CD8-positive, alpha-beta memory T cell (primary cell): ENCODE data around the gene CLTCL1. TPM values are rescaled to one million over a fixed set of nuclear protein-coding genes. Genes with fewer than 3 reads are reported as not detected.

ENCODE experiments used
- CTCF ChIA-PET: fragments of 350-600 bp; sonication (Branson Sonifier 250); formaldehyde crosslinking; loops from one replicate; lab custom pipeline; 2021; ENCODE audit warnings: antibody characterized with exemption; lab: Charles Lee
- POLR2A ChIA-PET: fragments of 350-600 bp; sonication (Branson Sonifier 250); formaldehyde crosslinking; loops from one replicate; lab custom pipeline; 2021; ENCODE audit warnings: antibody characterized with exemption; lab: Charles Lee
- DNase-seq, 5 donors: peaks; one replicate each; pipeline versions ENCODE4 v3.0.0 to v3.0.0-alpha.2; 2020 to 2022; ENCODE audit warnings: mixed read lengths in 1 of 5
- H3K27ac ChIP-seq: one replicate; pipeline ENCODE4 v1.7.0; 2013; ENCODE audit warnings: low read depth, mild to moderate bottlenecking, low read length, moderate library complexity
- H3K27me3 ChIP-seq: 2 replicates; pipeline ENCODE4 v1.7.0; 2013; ENCODE audit warnings: low read length, mild to moderate bottlenecking; ENCODE audit not compliant: insufficient read depth, poor library complexity, severe bottlenecking
- H3K36me3 ChIP-seq: 2 replicates; pipeline ENCODE4 v1.7.0; 2013; ENCODE audit warnings: mild to moderate bottlenecking, low read length, moderate library complexity; ENCODE audit not compliant: insufficient read depth
- H3K4me1 ChIP-seq: 2 replicates; pipeline ENCODE4 v1.7.0; 2013; ENCODE audit warnings: mild to moderate bottlenecking, low read length, moderate library complexity; ENCODE audit not compliant: insufficient read depth
- H3K4me3 ChIP-seq: 2 replicates; pipeline ENCODE4 v1.7.0; 2013; ENCODE audit warnings: mild to moderate bottlenecking, low read length
- H3K9me3 ChIP-seq: 2 replicates; pipeline ENCODE4 v1.7.0; 2013; ENCODE audit warnings: mild to moderate bottlenecking, low read length
- H3K27ac Mint-ChIP-seq, 8 donors: one replicate each; pipeline ENCODE4 v1.8.0; 2020 to 2021; ENCODE audit warnings: mixed read lengths in 8 of 8, mild to moderate bottlenecking in 6 of 8, inconsistent platforms in 3 of 8, moderate library complexity in 3 of 8
- H3K27me3 Mint-ChIP-seq, 2 donors: one replicate each; pipeline ENCODE4 v1.8.0; 2020 to 2021; ENCODE audit warnings: mixed read lengths in 2 of 2, mild to moderate bottlenecking in 1 of 2, moderate library complexity in 1 of 2
- H3K36me3 Mint-ChIP-seq, 3 donors: one replicate each; pipeline ENCODE4 v1.8.0; 2020 to 2021; ENCODE audit warnings: mixed read lengths in 3 of 3, inconsistent platforms in 1 of 3, mild to moderate bottlenecking in 1 of 3
- H3K4me1 Mint-ChIP-seq, 3 donors: one replicate each; pipeline ENCODE4 v1.8.0; 2020 to 2021; ENCODE audit warnings: mixed read lengths in 3 of 3, inconsistent platforms in 1 of 3, mild to moderate bottlenecking in 1 of 3
- H3K4me3 Mint-ChIP-seq, 7 donors: one replicate each; pipeline ENCODE4 v1.8.0; 2020 to 2021; ENCODE audit warnings: mixed read lengths in 7 of 7, mild to moderate bottlenecking in 6 of 7, moderate library complexity in 4 of 7, inconsistent platforms in 2 of 7
- H3K9me3 Mint-ChIP-seq, 5 donors: one replicate each; pipeline ENCODE4 v1.8.0; 2020 to 2022; ENCODE audit warnings: mixed read lengths in 5 of 5, mild to moderate bottlenecking in 3 of 5, moderate library complexity in 2 of 5, inconsistent platforms in 1 of 5
- polyA plus RNA-seq: library from polyadenylated mRNA; unstranded; fragments of 300-500 nt; fragmentation: Illumina TruSeq; gene quantifications from one replicate; pipeline ENCODE4 v1.2.3, GENCODE V29; 2021
- total RNA-seq, 2 experiments: library from RNA; stranded (reverse); gene quantifications; one replicate each; pipeline ENCODE4 v1.2.3, GENCODE V29; 2021

Gene CLTCL1
- total and polyA plus RNA-seq, 3 experiments from 2014 or later = 0.51 to 0.88 (median 0.58) TPM

- no peak overlapping the region for H3K27ac Mint-ChIP-seq
- ChIA-PET CTCF (interaction anchor here (0.6 kb wide), 1 partner anchor 76 kb away, joined by 3 read pairs; no protein-coding TSS in a partner anchor), POLR2A (no interaction called here)
- H3K27me3 ChIP-seq = no peaks in the 10 kb centered on the region
- no peaks in the 10 kb centered on the region for H3K27me3 Mint-ChIP-seq
- H3K27ac ChIP-seq = no peak overlapping the region
- no peak for DNase-seq
- H3K9me3 Mint-ChIP-seq = no peaks in the 10 kb centered on the region
- H3K4me3 Mint-ChIP-seq = no peak overlapping the region
- H3K36me3 ChIP-seq = no peaks in the 10 kb centered on the region
- no peak overlapping the region for H3K4me3 ChIP-seq
- H3K9me3 ChIP-seq = no peaks in the 10 kb centered on the region
- no peaks in the 10 kb centered on the region for H3K4me1 Mint-ChIP-seq
- no peaks in the 10 kb centered on the region for H3K4me1 ChIP-seq
- no peaks in the 10 kb centered on the region for H3K36me3 Mint-ChIP-seq
These were observed 63.3 kb downstream of the CLTCL1 start for GRCh38 chr22:19228179-19228578.

DNA sequence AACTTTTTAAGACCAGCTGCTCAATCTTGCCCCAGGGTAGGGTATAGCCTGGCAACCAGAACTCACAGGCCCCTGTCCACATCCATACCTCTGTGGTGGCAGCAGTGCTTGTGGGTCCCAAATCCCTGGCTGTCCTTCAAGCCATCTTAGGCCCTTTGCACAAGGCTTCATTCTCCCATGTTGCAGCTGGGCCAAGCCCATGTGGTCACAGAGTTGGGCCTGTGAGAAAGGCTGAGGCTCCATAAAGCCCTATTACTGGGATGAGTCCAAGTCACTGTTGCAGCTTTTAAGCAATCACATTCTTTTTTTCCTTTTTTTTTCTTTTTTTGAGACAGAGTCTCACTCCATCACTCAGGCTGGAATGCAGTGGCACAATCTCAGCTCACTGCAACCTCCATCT is 65.1 kb downstream of the CLTCL1 start:
- no peak overlapping the region for H3K27ac ChIP-seq
- no peaks in the 10 kb centered on the region for H3K9me3 ChIP-seq
- no peaks in the 10 kb centered on the region for H3K4me1 ChIP-seq
- POLR2A ChIA-PET = no interaction called here
- H3K36me3 ChIP-seq = no peaks in the 10 kb centered on the region
- CTCF ChIA-PET = interaction anchor here (0.6 kb wide), 1 partner anchor 9 kb away, joined by 3 read pairs; no protein-coding TSS in a partner anchor
- H3K4me1 Mint-ChIP-seq = no peaks in the 10 kb centered on the region
- no peak overlapping the region for H3K4me3 Mint-ChIP-seq
- H3K27me3 ChIP-seq = no peaks in the 10 kb centered on the region
- no peaks in the 10 kb centered on the region for H3K27me3 Mint-ChIP-seq
- no peak overlapping the region for H3K4me3 ChIP-seq
- DNase-seq = no peak
- no peaks in the 10 kb centered on the region for H3K36me3 Mint-ChIP-seq
- no peak overlapping the region for H3K27ac Mint-ChIP-seq
- H3K9me3 Mint-ChIP-seq = no peaks in the 10 kb centered on the region

DNA sequence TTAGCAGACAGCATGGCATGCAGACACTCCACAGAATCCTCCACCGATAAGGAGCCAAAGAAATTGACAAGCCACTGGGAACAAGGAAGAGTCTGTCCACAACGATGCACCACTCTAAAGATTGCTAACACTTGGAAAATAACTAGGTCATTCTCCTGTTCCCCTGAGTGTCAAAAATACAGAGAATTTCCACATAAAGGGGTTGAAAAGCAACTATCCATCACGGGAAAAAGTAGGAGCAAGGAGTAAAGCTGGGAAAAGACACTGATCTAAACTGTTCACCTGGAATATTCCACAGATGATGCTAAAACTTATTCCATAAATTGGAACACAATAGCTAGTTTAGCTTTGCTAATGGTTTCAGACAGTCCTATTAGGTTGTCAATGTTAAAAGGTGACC is 66.0 kb downstream of the CLTCL1 start:
- Mint-ChIP-seq H3K4me1 (no peaks in the 10 kb centered on the region), H3K27me3 (no peaks in the 10 kb centered on the region), H3K27ac (no peak overlapping the region), H3K4me3 (no peak overlapping the region), H3K9me3 (no peaks in the 10 kb centered on the region), H3K36me3 (no peaks in the 10 kb centered on the region)
- Histone ChIP-seq H3K27ac (no peak overlapping the region), H3K27me3 (no peaks in the 10 kb centered on the region), H3K36me3 (no peaks in the 10 kb centered on the region), H3K4me1 (no peaks in the 10 kb centered on the region), H3K9me3 (no peaks in the 10 kb centered on the region), H3K4me3 (no peak overlapping the region)
- no peak for DNase-seq
- ChIA-PET CTCF (interaction anchor here (1.1 kb wide), 1 partner anchor 47 kb away, joined by 3 read pairs; the partner anchor contains the start of gene SLC25A1), POLR2A (no interaction called here)

- CTCF ChIA-PET = interaction anchor here (1.1 kb wide), 1 partner anchor 46 kb away, joined by 3 read pairs; the partner anchor contains the start of gene SLC25A1
- H3K36me3 ChIP-seq = no peaks in the 10 kb centered on the region
These were observed 66.5 kb downstream of the CLTCL1 start for GRCh38 chr22:19224985-19225384.

GRCh38 chr22:19224557-19224956 is 67.0 kb downstream of the CLTCL1 start:
- H3K9me3 ChIP-seq = no peaks in the 10 kb centered on the region
- H3K27me3 ChIP-seq = no peaks in the 10 kb centered on the region
- no peak for DNase-seq
- Mint-ChIP-seq H3K27me3 (no peaks in the 10 kb centered on the region), H3K4me3 (no peak overlapping the region), H3K9me3 (no peaks in the 10 kb centered on the region), H3K27ac (peak overlapping the region in 1 of 8 donors; percentile 47), H3K4me1 (no peaks in the 10 kb centered on the region), H3K36me3 (no peaks in the 10 kb centered on the region)
- no peak overlapping the region for H3K4me3 ChIP-seq
- CTCF ChIA-PET = no interaction called here
- H3K4me1 ChIP-seq = no peaks in the 10 kb centered on the region
- no peaks in the 10 kb centered on the region for H3K36me3 ChIP-seq
- POLR2A ChIA-PET = no interaction called here
- no peak overlapping the region for H3K27ac ChIP-seq

More at GRCh38 chr22:19224985-19225384, 66.5 kb downstream of the CLTCL1 start:
- Histone ChIP-seq H3K27me3 (no peaks in the 10 kb centered on the region), H3K27ac (no peak overlapping the region), H3K4me1 (no peaks in the 10 kb centered on the region), H3K4me3 (no peak overlapping the region), H3K9me3 (no peaks in the 10 kb centered on the region)
- Mint-ChIP-seq H3K36me3 (no peaks in the 10 kb centered on the region), H3K27me3 (no peaks in the 10 kb centered on the region), H3K4me1 (no peaks in the 10 kb centered on the region), H3K4me3 (no peak overlapping the region), H3K27ac (peak overlapping the region in 1 of 8 donors; percentile 70), H3K9me3 (no peaks in the 10 kb centered on the region)
- POLR2A ChIA-PET = no interaction called here
- no peak for DNase-seq

GRCh38 chr22:19223617-19224016 is 67.9 kb downstream of the CLTCL1 start:
- no peak for DNase-seq
- no peaks in the 10 kb centered on the region for H3K4me1 Mint-ChIP-seq
- POLR2A ChIA-PET = no interaction called here
- Histone ChIP-seq H3K27ac (no peak overlapping the region), H3K27me3 (no peaks in the 10 kb centered on the region), H3K4me3 (no peak overlapping the region), H3K9me3 (no peaks in the 10 kb centered on the region), H3K36me3 (no peaks in the 10 kb centered on the region), H3K4me1 (no peaks in the 10 kb centered on the region)
- CTCF ChIA-PET = no interaction called here
- H3K27me3 Mint-ChIP-seq = no peaks in the 10 kb centered on the region
- no peak overlapping the region for H3K4me3 Mint-ChIP-seq
- H3K36me3 Mint-ChIP-seq = no peaks in the 10 kb centered on the region
- no peaks in the 10 kb centered on the region for H3K9me3 Mint-ChIP-seq
- no peak overlapping the region for H3K27ac Mint-ChIP-seq

DNA sequence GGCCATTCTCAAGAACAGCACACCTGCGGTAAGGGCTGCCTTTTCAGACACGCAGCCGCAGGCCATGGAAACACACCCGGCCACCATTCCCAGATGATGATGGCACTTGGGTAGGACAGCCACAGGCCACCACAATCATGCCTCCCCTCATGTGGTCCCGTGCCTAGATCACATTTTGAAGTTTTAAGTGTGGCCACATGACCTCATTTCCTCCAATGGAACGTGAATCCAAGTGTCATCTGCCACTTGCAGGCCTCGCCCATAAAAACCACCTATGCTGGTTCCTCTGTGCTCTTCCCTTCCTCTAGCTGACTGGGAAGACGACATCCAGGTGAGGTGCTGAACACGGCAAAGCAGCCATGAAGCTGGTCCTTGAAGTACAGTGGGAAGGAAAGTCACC is 68.4 kb downstream of the CLTCL1 start:
- ChIA-PET POLR2A (no interaction called here), CTCF (no interaction called here)
- H3K4me1 ChIP-seq = no peaks in the 10 kb centered on the region
- no peak overlapping the region for H3K4me3 ChIP-seq
- H3K27ac Mint-ChIP-seq = no peak overlapping the region
- no peaks in the 10 kb centered on the region for H3K27me3 ChIP-seq
- H3K9me3 Mint-ChIP-seq = no peaks in the 10 kb centered on the region
- peaks cover under 1 to 1% (median under 1%) of the 10 kb centered on the region in 3 donors for H3K4me1 Mint-ChIP-seq
- no peak overlapping the region for H3K4me3 Mint-ChIP-seq
- H3K36me3 ChIP-seq = no peaks in the 10 kb centered on the region
- H3K9me3 ChIP-seq = no peaks in the 10 kb centered on the region
- no peaks in the 10 kb centered on the region for H3K36me3 Mint-ChIP-seq
- no peak for DNase-seq
- H3K27me3 Mint-ChIP-seq = no peaks in the 10 kb centered on the region
- H3K27ac ChIP-seq = no peak overlapping the region

- Histone ChIP-seq H3K36me3 (no peaks in the 10 kb centered on the region), H3K27ac (no peak overlapping the region), H3K9me3 (no peaks in the 10 kb centered on the region), H3K4me1 (no peaks in the 10 kb centered on the region), H3K4me3 (no peak overlapping the region), H3K27me3 (no peaks in the 10 kb centered on the region)
- Mint-ChIP-seq H3K36me3 (no peaks in the 10 kb centered on the region), H3K9me3 (no peaks in the 10 kb centered on the region), H3K27me3 (no peaks in the 10 kb centered on the region), H3K4me1 (peaks cover 4 to 5% (median 4%) of the 10 kb centered on the region in 3 donors), H3K27ac (peak overlapping the region in 2 of 8 donors; percentile 15 to 57), H3K4me3 (no peak overlapping the region)
- ChIA-PET CTCF (no interaction called here), POLR2A (no interaction called here)
- no peak for DNase-seq
These were observed 69.1 kb downstream of the CLTCL1 start for GRCh38 chr22:19222242-19223005.
